WTC11 (cell line): ENCODE results near the gene GPRIN3. TPM values are rescaled to one million over a fixed set of nuclear protein-coding genes. Genes with fewer than 3 reads are reported as not detected.

Source experiments
- ATAC-seq: fragments of 200-7000 bp; cut with Tn5 transposase; 2 replicates; pipeline ENCODE4 v1.10.0; 2021; ENCODE audit warnings: mild to moderate bottlenecking, moderate library complexity
- CTCF ChIA-PET: fragments of 300-600 bp; sonication (Branson Sonifier 250); formaldehyde crosslinking; loops from one replicate; lab custom pipeline; 2021; ENCODE audit warnings: antibody characterized with exemption; lab: Charles Lee
- POLR2A ChIA-PET: fragments of 350-600 bp; sonication (Branson Sonifier 250); formaldehyde crosslinking; loops from one replicate; lab custom pipeline; 2021; ENCODE audit warnings: antibody characterized with exemption; lab: Charles Lee
- DNase-seq: peaks from one replicate; pipeline ENCODE4 v3.0.0; 2021; ENCODE audit warnings: low spot score
- H3K27ac Mint-ChIP-seq: 2 replicates; pipeline ENCODE4 v1.8.0; 2021; ENCODE audit warnings: mixed read lengths
- H3K27me3 Mint-ChIP-seq: 2 replicates; pipeline ENCODE4 v1.8.0; 2021; ENCODE audit warnings: low read depth, mild to moderate bottlenecking, moderate library complexity, mixed read lengths
- H3K36me3 Mint-ChIP-seq: 2 replicates; pipeline ENCODE4 v1.8.0; 2021; ENCODE audit warnings: mixed read lengths
- H3K4me1 Mint-ChIP-seq: 2 replicates; pipeline ENCODE4 v1.8.0; 2022; ENCODE audit warnings: mixed read lengths
- H3K4me3 Mint-ChIP-seq: 2 replicates; pipeline ENCODE4 v1.8.0; 2021; ENCODE audit warnings: mild to moderate bottlenecking, moderate library complexity, mixed read lengths
- H3K9me3 Mint-ChIP-seq: 2 replicates; pipeline ENCODE4 v1.8.0; 2021; ENCODE audit warnings: mixed read lengths
- AFF4 ChIP-seq: sonication (generic); formaldehyde crosslinking; IDR thresholded peaks from 2 replicates; pipeline ENCODE4 v1.8.1; 2023; ENCODE audit warnings: mild to moderate bottlenecking, missing genetic modification reagents, borderline replicate concordance
- ARID4B ChIP-seq: sonication (generic); formaldehyde crosslinking; IDR thresholded peaks from 2 replicates; pipeline ENCODE4 v1.8.0; 2023; ENCODE audit warnings: missing genetic modification reagents, mild to moderate bottlenecking, borderline replicate concordance
- ATF2 ChIP-seq: sonication (generic); formaldehyde crosslinking; IDR thresholded peaks from 2 replicates; pipeline ENCODE4 v1.8.1; 2022; ENCODE audit warnings: low read depth, missing genetic modification reagents, borderline replicate concordance
- HMGA2 ChIP-seq: fragments of 250-450 bp; sonication (Bioruptor Pico); IDR thresholded peaks from 2 replicates; pipeline ENCODE4 v1.4.0; 2021; ENCODE audit warnings: mild to moderate bottlenecking, moderate library complexity
- MLX ChIP-seq: sonication (generic); formaldehyde crosslinking; IDR thresholded peaks from 2 replicates; pipeline ENCODE4 v1.8.1; 2023; ENCODE audit warnings: mild to moderate bottlenecking, missing genetic modification reagents, moderate library complexity
- MXD4 ChIP-seq: fragments of 250-450 bp; sonication (Bioruptor Pico); IDR thresholded peaks from 2 replicates; pipeline ENCODE4 v1.8.0; 2021; ENCODE audit warnings: mild to moderate bottlenecking, moderate library complexity, borderline replicate concordance
- NR1H2 ChIP-seq: sonication (generic); formaldehyde crosslinking; IDR thresholded peaks from 2 replicates; pipeline ENCODE4 v1.9.0; 2021; ENCODE audit warnings: mild to moderate bottlenecking, moderate library complexity, missing genetic modification reagents
- NR3C1 ChIP-seq: sonication (generic); formaldehyde crosslinking; conservative IDR thresholded peaks from 2 replicates; pipeline ENCODE4 v1.8.1; 2023; ENCODE audit warnings: low read depth, mild to moderate bottlenecking, missing genetic modification reagents
- SMAD4 ChIP-seq: sonication (generic); formaldehyde crosslinking; IDR thresholded peaks from 2 replicates; pipeline ENCODE4 v1.8.0; 2022; ENCODE audit warnings: mild to moderate bottlenecking, missing genetic modification reagents
- SP1 ChIP-seq: sonication (generic); formaldehyde crosslinking; conservative IDR thresholded peaks from 2 replicates; pipeline ENCODE4 v1.8.1; 2022; ENCODE audit warnings: missing genetic modification reagents
- ZBTB21 ChIP-seq: sonication (generic); formaldehyde crosslinking; IDR thresholded peaks from 2 replicates; pipeline ENCODE4 v1.8.1; 2023; ENCODE audit warnings: mild to moderate bottlenecking, missing genetic modification reagents, borderline replicate concordance
- ZNF425 ChIP-seq: fragments of 250-450 bp; sonication (Bioruptor Pico); conservative IDR thresholded peaks from 2 replicates; pipeline ENCODE4 v1.9.0; 2021; ENCODE audit warnings: mild to moderate bottlenecking
- total RNA-seq: library from RNA; stranded (reverse); gene quantifications from 3 replicates; pipeline ENCODE4 v1.2.3, GENCODE V29; 2021

GPRIN3 gene
- total RNA-seq, 1 experiment from 2014 or later, result 2.0 TPM

- ATAC-seq (no peak), DNase-seq (no peak)
- Mint-ChIP-seq H3K27ac (peak overlapping the region; percentile 20), H3K9me3 (peaks cover 16% of the 10 kb centered on the region), H3K4me1 (peaks cover 61% of the 10 kb centered on the region), H3K4me3 (peak overlapping the region; percentile 13), H3K27me3 (no peaks in the 10 kb centered on the region), H3K36me3 (no peaks in the 10 kb centered on the region)
- TF ChIP-seq SMAD4 (CRISPR knock-in tag), result no peak
- TF ChIP-seq SP1 (CRISPR knock-in tag), result no peak
- TF ChIP-seq HMGA2 (CRISPR knock-in tag), result no peak
- no peak for TF ChIP-seq ZBTB21 (CRISPR knock-in tag)
- TF ChIP-seq MXD4 (CRISPR knock-in tag), result no peak
- no peak for TF ChIP-seq ATF2
- no peak for TF ChIP-seq ZNF425 (CRISPR knock-in tag)
- TF ChIP-seq NR1H2 (CRISPR knock-in tag), result no peak
- no peak for TF ChIP-seq NR3C1 (CRISPR knock-in tag)
- no peak for TF ChIP-seq ARID4B (CRISPR knock-in tag)
- TF ChIP-seq AFF4 (CRISPR knock-in tag), result no peak
- no peak for TF ChIP-seq MLX (CRISPR knock-in tag)
- POLR2A ChIA-PET, result no interaction called here
- CTCF ChIA-PET, result no interaction called here
Observed at GRCh38 chr4:89259301-89260028, 48.1 kb downstream of the GPRIN3 start.
